Keratinocyte (primary cell): ENCODE measurements around the gene UNC5A.
A peak's percentile ranks its signal among the peaks of the same experiment; 100 is the strongest.

Experiments
- CTCF ChIP-seq, 3 experiments: IDR thresholded peaks in 1 of 3; conservative IDR thresholded peaks in 1 of 3; optimal IDR thresholded peaks in 1 of 3; 2 replicates in 2 of 3; 3 replicates in 1 of 3; pipeline versions ENCODE3 to v1.5.1; 2011; ENCODE audit warnings: low read length in 3 of 3, mild to moderate bottlenecking in 3 of 3, moderate library complexity in 2 of 3, control low read depth in 1 of 3, inconsistent platforms in 1 of 3; ENCODE audit not compliant: insufficient read depth in 2 of 3; ENCODE audit errors: extremely low read depth in 1 of 3
- EZH2 ChIP-seq: IDR thresholded peaks from one replicate; pipeline ENCODE4 v1.6.1; 2012; ENCODE audit warnings: inconsistent platforms, mild to moderate bottlenecking, low read length, moderate library complexity

DNA sequence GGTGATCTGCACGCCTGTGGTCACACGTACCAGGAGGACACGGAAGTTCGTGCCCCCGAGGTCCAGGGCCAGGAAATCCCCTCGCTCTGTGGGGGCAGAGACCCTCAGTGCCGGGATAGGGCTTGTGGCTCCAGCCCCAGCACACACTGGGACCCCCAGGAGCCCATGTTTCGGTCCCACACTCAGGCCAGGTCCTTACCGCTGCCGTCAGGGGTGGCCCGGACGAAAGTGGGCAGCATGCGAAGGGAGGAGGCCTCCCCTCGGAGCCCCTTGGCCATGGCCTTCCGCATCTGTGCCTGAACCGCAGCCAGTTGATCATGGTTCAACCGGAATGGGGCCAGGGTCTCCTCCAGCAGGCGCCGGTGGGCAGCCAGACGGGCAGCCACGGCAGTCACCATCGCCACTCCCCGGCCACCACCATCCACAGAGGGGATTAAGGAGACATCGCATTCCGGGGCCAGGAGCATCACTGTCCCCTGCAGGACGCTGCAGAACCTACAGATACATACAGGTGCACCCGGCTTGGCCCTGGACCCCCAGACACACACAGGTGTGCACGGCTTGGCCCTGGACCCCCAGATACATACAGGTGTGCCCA, 77.0 kb downstream of the UNC5A start:
- TF ChIP-seq CTCF (optimal IDR thresholded peaks at IDR 0.05 in 1 of 3, IDR thresholded peaks at IDR 0.05 in 1 of 3, conservative IDR thresholded peaks at IDR 0.05 in 1 of 3; ENCODE audit: extremely low read depth in 1 of 3, insufficient read depth in 2 of 3, low read length in 3 of 3) (peak in 1 of 3 experiments; percentile 13), EZH2 (no peak)
